22Rv1 (cell line): ENCODE measurements around the gene POU2F3.

Source experiments
- H3K27ac ChIP-seq: fragments of 450-650 bp; 2 replicates; pipeline ENCODE4 v1.5.1; 2017
- CTCF ChIP-seq: fragments of 450-650 bp; IDR thresholded peaks from 2 replicates; pipeline ENCODE4 v1.5.1; 2017; ENCODE audit warnings: mild to moderate bottlenecking
- ZFX ChIP-seq: fragments of 450-650 bp; IDR thresholded peaks from 2 replicates; pipeline ENCODE4 v1.6.1; 2017; ENCODE audit warnings: antibody characterized with exemption, borderline replicate concordance

POU2F3 gene

GRCh38 chr11:120303004-120303637 is 63.2 kb downstream of the POU2F3 start:
- no peak for TF ChIP-seq ZFX
- peak; percentile 97 for TF ChIP-seq CTCF
- peak overlapping the region; percentile 68 for H3K27ac ChIP-seq

GRCh38 chr11:120304526-120304925 is 64.6 kb downstream of the POU2F3 start:
- H3K27ac ChIP-seq = no peak overlapping the region
- TF ChIP-seq CTCF (no peak), ZFX (no peak)

GRCh38 chr11:120305286-120305685 is 65.3 kb downstream of the POU2F3 start:
- no peak overlapping the region for H3K27ac ChIP-seq
- no peak for TF ChIP-seq CTCF

GRCh38 chr11:120306519-120307242 is 66.7 kb downstream of the POU2F3 start:
- no peak overlapping the region for H3K27ac ChIP-seq
- TF ChIP-seq ZFX (no peak), CTCF (no peak)

- TF ChIP-seq CTCF (no peak), ZFX (no peak)
- H3K27ac ChIP-seq = no peak overlapping the region
Measured at GRCh38 chr11:120307476-120307875, 67.5 kb downstream of the POU2F3 start.

GRCh38 chr11:120308081-120308480 is 68.1 kb downstream of the POU2F3 start:
- H3K27ac ChIP-seq = no peak overlapping the region
- no peak for TF ChIP-seq ZFX
- no peak for TF ChIP-seq CTCF

- no peak for TF ChIP-seq CTCF
- TF ChIP-seq ZFX = no peak
- no peak overlapping the region for H3K27ac ChIP-seq
Measured at GRCh38 chr11:120310870-120311269, 70.9 kb downstream of the POU2F3 start.
